HEK293 (cell line): Measurements from ENCODE around the gene IRF7.

Experiments used
- EGR2 ChIP-seq: fragments of 450-650 bp; formaldehyde crosslinking; IDR thresholded peaks from 2 replicates; pipeline ENCODE4 v1.5.1; 2016; ENCODE audit warnings: low read depth, missing biosample characterization, missing genetic modification characterization
- ELK4 ChIP-seq: IDR thresholded peaks from 2 replicates; pipeline ENCODE4 v1.6.1; 2011; ENCODE audit warnings: mild to moderate bottlenecking, low read depth, low read length, borderline replicate concordance
- GLI2 ChIP-seq: fragments of 450-650 bp; formaldehyde crosslinking; IDR thresholded peaks from 2 replicates; pipeline ENCODE4; 2017; ENCODE audit warnings: missing biosample characterization, missing genetic modification characterization, low read depth, borderline replicate concordance
- GLIS1 ChIP-seq: fragments of 450-650 bp; formaldehyde crosslinking; IDR thresholded peaks from 2 replicates; pipeline ENCODE4 v1.5.1; 2016; ENCODE audit warnings: missing biosample characterization, missing genetic modification characterization
- KLF16 ChIP-seq: fragments of 450-650 bp; formaldehyde crosslinking; IDR thresholded peaks from 2 replicates; pipeline ENCODE4 v1.5.1; 2017; ENCODE audit warnings: missing biosample characterization, missing genetic modification characterization
- KLF9 ChIP-seq: fragments of 450-650 bp; formaldehyde crosslinking; IDR thresholded peaks from 2 replicates; pipeline ENCODE4 v1.5.1; 2016; ENCODE audit warnings: missing biosample characterization, missing genetic modification characterization, low read depth
- OSR2 ChIP-seq: fragments of 450-650 bp; formaldehyde crosslinking; IDR thresholded peaks from 2 replicates; pipeline ENCODE4 v1.5.1; 2016; ENCODE audit warnings: missing biosample characterization, missing genetic modification characterization
- OVOL3 ChIP-seq: fragments of 450-650 bp; formaldehyde crosslinking; IDR thresholded peaks from 2 replicates; pipeline ENCODE4 v1.5.1; 2016; ENCODE audit warnings: missing biosample characterization, missing genetic modification characterization
- PRDM1 ChIP-seq: fragments of 450-650 bp; formaldehyde crosslinking; IDR thresholded peaks from 2 replicates; pipeline ENCODE4; 2016; ENCODE audit warnings: missing biosample characterization, missing genetic modification characterization
- SCRT1 ChIP-seq: fragments of 450-650 bp; formaldehyde crosslinking; IDR thresholded peaks from 2 replicates; pipeline ENCODE4 v1.5.1; 2016; ENCODE audit warnings: missing biosample characterization, missing genetic modification characterization, borderline replicate concordance
- ZBTB26 ChIP-seq: fragments of 450-650 bp; formaldehyde crosslinking; optimal IDR thresholded peaks from 2 replicates; pipeline ENCODE3; 2016; ENCODE audit warnings: missing biosample characterization, mild to moderate bottlenecking, missing genetic modification characterization
- ZBTB8A ChIP-seq: fragments of 450-650 bp; formaldehyde crosslinking; IDR thresholded peaks from 2 replicates; pipeline ENCODE4 v1.5.1; 2016; ENCODE audit warnings: missing biosample characterization, missing genetic modification characterization
- ZFHX2 ChIP-seq: fragments of 450-650 bp; formaldehyde crosslinking; conservative IDR thresholded peaks from 2 replicates; pipeline ENCODE4 v1.5.1; 2016; ENCODE audit warnings: missing biosample characterization, missing genetic modification characterization
- ZIC2 ChIP-seq: fragments of 450-650 bp; formaldehyde crosslinking; IDR thresholded peaks from 2 replicates; pipeline ENCODE4 v1.5.1; 2016; ENCODE audit warnings: missing biosample characterization, missing genetic modification characterization
- ZNF138 ChIP-seq: fragments of 450-650 bp; formaldehyde crosslinking; IDR thresholded peaks from 2 replicates; pipeline ENCODE4 v1.5.1; 2016; ENCODE audit warnings: missing biosample characterization, missing genetic modification characterization, borderline replicate concordance
- ZNF24 ChIP-seq: fragments of 450-650 bp; formaldehyde crosslinking; IDR thresholded peaks from 2 replicates; pipeline ENCODE4 v1.5.1; 2016; ENCODE audit warnings: missing biosample characterization, missing genetic modification characterization
- ZNF248 ChIP-seq: fragments of 450-650 bp; formaldehyde crosslinking; IDR thresholded peaks from 2 replicates; pipeline ENCODE4 v1.5.1; 2017; ENCODE audit warnings: missing biosample characterization, missing genetic modification characterization
- ZNF280C ChIP-seq: fragments of 450-650 bp; formaldehyde crosslinking; IDR thresholded peaks from 2 replicates; pipeline ENCODE4 v1.5.1; 2016; ENCODE audit warnings: missing biosample characterization, missing genetic modification characterization
- ZNF341 ChIP-seq: fragments of 450-650 bp; formaldehyde crosslinking; IDR thresholded peaks from 2 replicates; pipeline ENCODE4; 2016; ENCODE audit warnings: low read depth, missing biosample characterization, missing genetic modification characterization
- ZNF423 ChIP-seq: fragments of 450-650 bp; formaldehyde crosslinking; IDR thresholded peaks from 2 replicates; pipeline ENCODE4 v1.5.1; 2016; ENCODE audit warnings: missing biosample characterization, missing genetic modification characterization
- ZNF561 ChIP-seq: fragments of 450-650 bp; IDR thresholded peaks from 2 replicates; pipeline ENCODE4 v1.5.1; 2018; ENCODE audit warnings: missing biosample characterization, missing genetic modification characterization, borderline replicate concordance
- ZNF623 ChIP-seq: fragments of 450-650 bp; formaldehyde crosslinking; IDR thresholded peaks from 2 replicates; pipeline ENCODE4 v1.5.1; 2016; ENCODE audit warnings: missing biosample characterization, missing genetic modification characterization
- ZNF624 ChIP-seq: fragments of 450-650 bp; formaldehyde crosslinking; IDR thresholded peaks from 2 replicates; pipeline ENCODE4 v1.5.1; 2017; ENCODE audit warnings: missing biosample characterization, missing genetic modification characterization
- ZNF660 ChIP-seq: fragments of 450-650 bp; IDR thresholded peaks from 2 replicates; pipeline ENCODE4 v1.5.1; 2018; ENCODE audit warnings: missing biosample characterization, mild to moderate bottlenecking, missing genetic modification characterization
- ZNF777 ChIP-seq: fragments of 450-650 bp; formaldehyde crosslinking; IDR thresholded peaks from 2 replicates; pipeline ENCODE4 v1.5.1; 2017; ENCODE audit warnings: missing biosample characterization, missing genetic modification characterization, borderline replicate concordance
- ZNF843 ChIP-seq: fragments of 450-650 bp; formaldehyde crosslinking; IDR thresholded peaks from 2 replicates; pipeline ENCODE4 v1.5.1; 2016; ENCODE audit warnings: missing biosample characterization, missing genetic modification characterization
- ZSCAN5A ChIP-seq: fragments of 450-650 bp; formaldehyde crosslinking; IDR thresholded peaks from 2 replicates; pipeline ENCODE4 v1.5.1; 2016; ENCODE audit warnings: missing biosample characterization, missing genetic modification characterization
- TF ChIP-seq, protein P1 (sequence below): fragments of 450-650 bp; formaldehyde crosslinking; IDR thresholded peaks from 2 replicates; pipeline ENCODE4 v1.5.0; 2017; ENCODE audit warnings: missing biosample characterization, missing genetic modification characterization, borderline replicate concordance
- TF ChIP-seq, protein P2 (sequence below): fragments of 450-650 bp; formaldehyde crosslinking; IDR thresholded peaks from 2 replicates; pipeline ENCODE4; 2016; ENCODE audit warnings: missing biosample characterization, missing genetic modification characterization
- TF ChIP-seq, protein P3 (sequence below): fragments of 450-650 bp; formaldehyde crosslinking; IDR thresholded peaks from 2 replicates; pipeline ENCODE4 v1.5.1; 2017; ENCODE audit warnings: missing biosample characterization, mild to moderate bottlenecking, missing genetic modification characterization, moderate library complexity

Gene IRF7

GRCh38 chr11:575313-575995 is 40.3 kb downstream of the IRF7 start (continued):
- TF ChIP-seq ZNF280C (tag by site-specific recombination) (no peak), ZNF341 (tag by site-specific recombination) (peak; percentile 37; the same call in 1 of the 2 replicates), ZNF248 (tag by site-specific recombination) (no peak), ZNF138 (tag by site-specific recombination) (no peak), SCRT1 (tag by site-specific recombination) (no peak), ELK4 (no peak), OSR2 (tag by site-specific recombination) (peak; percentile 23; the same call in 1 of the 2 replicates), ZIC2 (tag by site-specific recombination) (peak; percentile 66), KLF9 (tag by site-specific recombination) (no peak), ZNF24 (tag by site-specific recombination) (no peak), ZNF843 (no peak), ZNF624 (no peak), GLIS1 (tag by site-specific recombination) (peak; percentile 40), ZNF423 (tag by site-specific recombination) (no peak), OVOL3 (tag by site-specific recombination) (no peak), ZNF623 (tag by site-specific recombination) (no peak), GLI2 (tag by site-specific recombination) (no peak), ZBTB26 (tag by site-specific recombination) (peak; percentile 68), KLF16 (tag by site-specific recombination) (no peak), EGR2 (no peak), ZNF561 (no peak), PRDM1 (tag by site-specific recombination) (no peak), ZFHX2 (tag by site-specific recombination) (no peak), ZSCAN5A (tag by site-specific recombination) (no peak), ZNF660 (no peak), ZNF777 (tag by site-specific recombination) (no peak), ZBTB8A (tag by site-specific recombination) (no peak)
- TF ChIP-seq, protein P1, sequence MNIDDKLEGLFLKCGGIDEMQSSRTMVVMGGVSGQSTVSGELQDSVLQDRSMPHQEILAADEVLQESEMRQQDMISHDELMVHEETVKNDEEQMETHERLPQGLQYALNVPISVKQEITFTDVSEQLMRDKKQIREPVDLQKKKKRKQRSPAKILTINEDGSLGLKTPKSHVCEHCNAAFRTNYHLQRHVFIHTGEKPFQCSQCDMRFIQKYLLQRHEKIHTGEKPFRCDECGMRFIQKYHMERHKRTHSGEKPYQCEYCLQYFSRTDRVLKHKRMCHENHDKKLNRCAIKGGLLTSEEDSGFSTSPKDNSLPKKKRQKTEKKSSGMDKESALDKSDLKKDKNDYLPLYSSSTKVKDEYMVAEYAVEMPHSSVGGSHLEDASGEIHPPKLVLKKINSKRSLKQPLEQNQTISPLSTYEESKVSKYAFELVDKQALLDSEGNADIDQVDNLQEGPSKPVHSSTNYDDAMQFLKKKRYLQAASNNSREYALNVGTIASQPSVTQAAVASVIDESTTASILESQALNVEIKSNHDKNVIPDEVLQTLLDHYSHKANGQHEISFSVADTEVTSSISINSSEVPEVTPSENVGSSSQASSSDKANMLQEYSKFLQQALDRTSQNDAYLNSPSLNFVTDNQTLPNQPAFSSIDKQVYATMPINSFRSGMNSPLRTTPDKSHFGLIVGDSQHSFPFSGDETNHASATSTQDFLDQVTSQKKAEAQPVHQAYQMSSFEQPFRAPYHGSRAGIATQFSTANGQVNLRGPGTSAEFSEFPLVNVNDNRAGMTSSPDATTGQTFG (tag by site-specific recombination), result no peak
- TF ChIP-seq, protein P2, sequence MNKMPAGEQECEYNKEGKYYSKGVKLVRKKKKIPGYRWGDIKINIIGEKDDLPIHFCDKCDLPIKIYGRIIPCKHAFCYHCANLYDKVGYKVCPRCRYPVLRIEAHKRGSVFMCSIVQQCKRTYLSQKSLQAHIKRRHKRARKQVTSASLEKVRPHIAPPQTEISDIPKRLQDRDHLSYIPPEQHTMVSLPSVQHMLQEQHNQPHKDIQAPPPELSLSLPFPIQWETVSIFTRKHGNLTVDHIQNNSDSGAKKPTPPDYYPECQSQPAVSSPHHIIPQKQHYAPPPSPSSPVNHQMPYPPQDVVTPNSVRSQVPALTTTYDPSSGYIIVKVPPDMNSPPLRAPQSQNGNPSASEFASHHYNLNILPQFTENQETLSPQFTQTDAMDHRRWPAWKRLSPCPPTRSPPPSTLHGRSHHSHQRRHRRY (tag by site-specific recombination), result no peak
- TF ChIP-seq, protein P3, sequence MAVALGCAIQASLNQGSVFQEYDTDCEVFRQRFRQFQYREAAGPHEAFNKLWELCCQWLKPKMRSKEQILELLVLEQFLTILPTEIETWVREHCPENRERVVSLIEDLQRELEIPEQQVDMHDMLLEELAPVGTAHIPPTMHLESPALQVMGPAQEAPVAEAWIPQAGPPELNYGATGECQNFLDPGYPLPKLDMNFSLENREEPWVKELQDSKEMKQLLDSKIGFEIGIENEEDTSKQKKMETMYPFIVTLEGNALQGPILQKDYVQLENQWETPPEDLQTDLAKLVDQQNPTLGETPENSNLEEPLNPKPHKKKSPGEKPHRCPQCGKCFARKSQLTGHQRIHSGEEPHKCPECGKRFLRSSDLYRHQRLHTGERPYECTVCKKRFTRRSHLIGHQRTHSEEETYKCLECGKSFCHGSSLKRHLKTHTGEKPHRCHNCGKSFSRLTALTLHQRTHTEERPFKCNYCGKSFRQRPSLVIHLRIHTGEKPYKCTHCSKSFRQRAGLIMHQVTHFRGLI (tag by site-specific recombination), result no peak
